ENCODE measurements around the gene THRB. TPM values are rescaled to one million over a fixed set of nuclear protein-coding genes. Genes with fewer than 3 reads are reported as not detected.

THRB gene
- total RNA-seq, 1 donor from 2014 or later = 3.1 TPM

GRCh38 chr3:24264748-24265158, 229.9 kb downstream of the THRB start:
- no peak for DNase-seq (ENCODE audit: low read depth)
- peak; percentile 70 for TF ChIP-seq CTCF (IDR thresholded peaks at IDR 0.05; ENCODE audit: insufficient read depth, low read length, poor library complexity, severe bottlenecking)
- H3K4me3 ChIP-seq (ENCODE audit: low read depth, low read length) = no peak overlapping the region
- no peaks in the 10 kb centered on the region for H3K27me3 ChIP-seq (ENCODE audit: control insufficient read depth, insufficient read depth, low read length)
- no peaks in the 10 kb centered on the region for H3K36me3 ChIP-seq (ENCODE audit: control insufficient read depth, insufficient read depth, low read length)

- Histone ChIP-seq H3K4me3 (ENCODE audit: low read depth, low read length) (no peak overlapping the region), H3K36me3 (ENCODE audit: control insufficient read depth, insufficient read depth, low read length) (no peaks in the 10 kb centered on the region), H3K27me3 (ENCODE audit: control insufficient read depth, insufficient read depth, low read length) (no peaks in the 10 kb centered on the region)
- TF ChIP-seq CTCF (IDR thresholded peaks at IDR 0.05; ENCODE audit: insufficient read depth, low read length, poor library complexity, severe bottlenecking) = no peak
- no peak for DNase-seq (ENCODE audit: low read depth)
Observed at GRCh38 chr3:24264011-24264410, 230.6 kb downstream of the THRB start.

DNA sequence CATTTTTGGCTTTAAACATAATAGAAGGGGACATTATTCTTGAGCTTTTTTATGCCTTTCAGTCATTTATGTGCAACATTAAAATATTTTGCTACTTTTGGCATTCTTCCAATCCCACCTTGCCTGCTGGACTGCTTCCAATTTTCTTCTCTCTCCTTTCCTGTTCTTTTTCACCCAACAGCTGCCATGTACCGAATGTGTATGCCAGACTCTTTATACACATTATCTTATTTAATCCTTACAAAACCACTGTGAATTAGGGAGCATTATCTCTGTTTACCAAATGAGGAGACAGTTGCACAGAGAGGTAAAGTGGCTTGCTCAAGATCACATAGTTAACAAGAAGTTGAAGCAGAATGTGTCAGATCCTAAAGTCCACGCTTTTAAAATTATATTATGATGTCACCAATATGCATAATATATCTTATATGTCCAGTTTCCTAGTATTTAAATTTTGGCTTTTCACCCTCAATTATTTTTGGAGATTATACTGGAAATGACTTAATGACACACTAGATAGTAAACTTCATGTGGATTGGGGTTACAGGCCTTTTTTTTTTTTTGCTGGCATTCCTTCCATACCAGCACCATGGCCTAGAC, 231.5 kb downstream of the THRB start:
- Histone ChIP-seq H3K36me3 (ENCODE audit: control insufficient read depth, insufficient read depth, low read length) (no peaks in the 10 kb centered on the region), H3K27me3 (ENCODE audit: control insufficient read depth, insufficient read depth, low read length) (no peaks in the 10 kb centered on the region), H3K4me3 (ENCODE audit: low read depth, low read length) (no peak overlapping the region)
- TF ChIP-seq CTCF (IDR thresholded peaks at IDR 0.05; ENCODE audit: insufficient read depth, low read length, poor library complexity, severe bottlenecking) = no peak
- DNase-seq (ENCODE audit: low read depth) = no peak

GRCh38 chr3:24261521-24261920, 233.1 kb downstream of the THRB start:
- DNase-seq (ENCODE audit: low read depth) = no peak
- no peaks in the 10 kb centered on the region for H3K36me3 ChIP-seq (ENCODE audit: control insufficient read depth, insufficient read depth, low read length)
- TF ChIP-seq CTCF (IDR thresholded peaks at IDR 0.05; ENCODE audit: insufficient read depth, low read length, poor library complexity, severe bottlenecking) = no peak

GRCh38 chr3:24259901-24260512, 234.6 kb downstream of the THRB start:
- no peaks in the 10 kb centered on the region for H3K36me3 ChIP-seq (ENCODE audit: control insufficient read depth, insufficient read depth, low read length)
- H3K27me3 ChIP-seq (ENCODE audit: control insufficient read depth, insufficient read depth, low read length) = no peaks in the 10 kb centered on the region
- TF ChIP-seq CTCF (IDR thresholded peaks at IDR 0.05; ENCODE audit: insufficient read depth, low read length, poor library complexity, severe bottlenecking) = no peak
- no peak for DNase-seq (ENCODE audit: low read depth)
- no peak overlapping the region for H3K4me3 ChIP-seq (ENCODE audit: low read depth, low read length)

More at GRCh38 chr3:24261521-24261920, 233.1 kb downstream of the THRB start:
- no peaks in the 10 kb centered on the region for H3K27me3 ChIP-seq (ENCODE audit: control insufficient read depth, insufficient read depth, low read length)
- no peak overlapping the region for H3K4me3 ChIP-seq (ENCODE audit: low read depth, low read length)
